ENCODE data around the gene SNX18.
A peak's percentile ranks its signal among the peaks of the same experiment; 100 is the strongest.

- no peak for TF ChIP-seq POLR2A (IDR thresholded peaks at IDR 0.05; ENCODE audit: low read depth, low read length)
- TF ChIP-seq CTCF (conservative IDR thresholded peaks at IDR 0.05; ENCODE audit: low read depth, low read length) = no peak
- no peak for TF ChIP-seq RFX5 (IDR thresholded peaks at IDR 0.05; ENCODE audit: low read depth, low read length)
- no peak for TF ChIP-seq BHLHE40 (IDR thresholded peaks at IDR 0.05; ENCODE audit: low read depth, low read length)
- peak; percentile 30; the same call in 1 of the 2 replicates for TF ChIP-seq USF2 (IDR thresholded peaks at IDR 0.05; ENCODE audit: low read depth, low read length)
- no peak for TF ChIP-seq SMC3 (IDR thresholded peaks at IDR 0.05; ENCODE audit: low read depth, low read length)
- TF ChIP-seq MAZ (IDR thresholded peaks at IDR 0.05; ENCODE audit: borderline replicate concordance, low read depth, low read length) = no peak
- TF ChIP-seq MAFK (IDR thresholded peaks at IDR 0.05; ENCODE audit: low read depth, low read length) = no peak
- no peak for TF ChIP-seq CEBPB (IDR thresholded peaks at IDR 0.05; ENCODE audit: low read depth, low read length)
- no peak for TF ChIP-seq CHD1 (IDR thresholded peaks at IDR 0.05; ENCODE audit: low read depth, low read length)
- no peak for TF ChIP-seq MXI1 (IDR thresholded peaks at IDR 0.05; ENCODE audit: borderline replicate concordance, low read depth, low read length)
- TF ChIP-seq RAD21 (IDR thresholded peaks at IDR 0.05; ENCODE audit: low read length) = no peak
- TF ChIP-seq RCOR1 (IDR thresholded peaks at IDR 0.05; ENCODE audit: insufficient replicate concordance, low read length) = no peak
These were observed 31.0 kb downstream of the SNX18 start for GRCh38 chr5:54548565-54548964.
